CD8-positive, alpha-beta memory T cell (primary cell): ENCODE results near the gene MUC5B. TPM values are rescaled to one million over a fixed set of nuclear protein-coding genes. Genes with fewer than 3 reads are reported as not detected.

Experiments used
- CTCF ChIA-PET: fragments of 350-600 bp; sonication (Branson Sonifier 250); formaldehyde crosslinking; loops from one replicate; lab custom pipeline; 2021; ENCODE audit warnings: antibody characterized with exemption; lab: Charles Lee
- POLR2A ChIA-PET: fragments of 350-600 bp; sonication (Branson Sonifier 250); formaldehyde crosslinking; loops from one replicate; lab custom pipeline; 2021; ENCODE audit warnings: antibody characterized with exemption; lab: Charles Lee
- DNase-seq, 5 donors: peaks; one replicate each; pipeline versions ENCODE4 v3.0.0 to v3.0.0-alpha.2; 2020 to 2022; ENCODE audit warnings: mixed read lengths in 1 of 5
- H3K27ac ChIP-seq: one replicate; pipeline ENCODE4 v1.7.0; 2013; ENCODE audit warnings: low read depth, mild to moderate bottlenecking, low read length, moderate library complexity
- H3K27me3 ChIP-seq: 2 replicates; pipeline ENCODE4 v1.7.0; 2013; ENCODE audit warnings: low read length, mild to moderate bottlenecking; ENCODE audit not compliant: insufficient read depth, poor library complexity, severe bottlenecking
- H3K36me3 ChIP-seq: 2 replicates; pipeline ENCODE4 v1.7.0; 2013; ENCODE audit warnings: mild to moderate bottlenecking, low read length, moderate library complexity; ENCODE audit not compliant: insufficient read depth
- H3K4me1 ChIP-seq: 2 replicates; pipeline ENCODE4 v1.7.0; 2013; ENCODE audit warnings: mild to moderate bottlenecking, low read length, moderate library complexity; ENCODE audit not compliant: insufficient read depth
- H3K4me3 ChIP-seq: 2 replicates; pipeline ENCODE4 v1.7.0; 2013; ENCODE audit warnings: mild to moderate bottlenecking, low read length
- H3K9me3 ChIP-seq: 2 replicates; pipeline ENCODE4 v1.7.0; 2013; ENCODE audit warnings: mild to moderate bottlenecking, low read length
- H3K27ac Mint-ChIP-seq, 8 donors: one replicate each; pipeline ENCODE4 v1.8.0; 2020 to 2021; ENCODE audit warnings: mixed read lengths in 8 of 8, mild to moderate bottlenecking in 6 of 8, inconsistent platforms in 3 of 8, moderate library complexity in 3 of 8
- H3K27me3 Mint-ChIP-seq, 2 donors: one replicate each; pipeline ENCODE4 v1.8.0; 2020 to 2021; ENCODE audit warnings: mixed read lengths in 2 of 2, mild to moderate bottlenecking in 1 of 2, moderate library complexity in 1 of 2
- H3K36me3 Mint-ChIP-seq, 3 donors: one replicate each; pipeline ENCODE4 v1.8.0; 2020 to 2021; ENCODE audit warnings: mixed read lengths in 3 of 3, inconsistent platforms in 1 of 3, mild to moderate bottlenecking in 1 of 3
- H3K4me1 Mint-ChIP-seq, 3 donors: one replicate each; pipeline ENCODE4 v1.8.0; 2020 to 2021; ENCODE audit warnings: mixed read lengths in 3 of 3, inconsistent platforms in 1 of 3, mild to moderate bottlenecking in 1 of 3
- H3K4me3 Mint-ChIP-seq, 7 donors: one replicate each; pipeline ENCODE4 v1.8.0; 2020 to 2021; ENCODE audit warnings: mixed read lengths in 7 of 7, mild to moderate bottlenecking in 6 of 7, moderate library complexity in 4 of 7, inconsistent platforms in 2 of 7
- H3K9me3 Mint-ChIP-seq, 5 donors: one replicate each; pipeline ENCODE4 v1.8.0; 2020 to 2022; ENCODE audit warnings: mixed read lengths in 5 of 5, mild to moderate bottlenecking in 3 of 5, moderate library complexity in 2 of 5, inconsistent platforms in 1 of 5
- polyA plus RNA-seq: library from polyadenylated mRNA; unstranded; fragments of 300-500 nt; fragmentation: Illumina TruSeq; gene quantifications from one replicate; pipeline ENCODE4 v1.2.3, GENCODE V29; 2021
- total RNA-seq, 2 experiments: library from RNA; stranded (reverse); gene quantifications; one replicate each; pipeline ENCODE4 v1.2.3, GENCODE V29; 2021

Gene MUC5B
- total and polyA plus RNA-seq, 3 experiments from 2014 or later, result not detected

DNA sequence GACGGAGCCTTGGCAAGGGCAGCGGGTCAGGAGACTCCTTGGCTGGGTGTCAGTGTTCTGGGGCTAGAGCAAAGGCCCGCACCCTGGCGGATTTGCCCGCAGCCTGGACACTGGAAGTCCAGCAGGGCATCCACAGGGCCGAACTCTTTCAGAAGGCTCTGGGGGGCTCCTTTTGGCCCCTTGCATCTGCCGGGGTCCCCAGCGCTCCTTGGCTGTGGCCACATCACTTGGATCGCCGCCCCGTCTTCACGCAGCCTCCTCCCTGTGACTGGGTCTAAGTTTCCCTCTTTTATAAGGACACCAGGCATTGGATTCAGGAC, 45.1 kb upstream of the MUC5B start:
- ChIA-PET POLR2A (no interaction called here), CTCF (no interaction called here)
- Histone ChIP-seq H3K9me3 (no peaks in the 10 kb centered on the region), H3K4me1 (no peaks in the 10 kb centered on the region), H3K4me3 (no peak overlapping the region), H3K36me3 (no peaks in the 10 kb centered on the region), H3K27ac (no peak overlapping the region), H3K27me3 (no peaks in the 10 kb centered on the region)
- Mint-ChIP-seq H3K27ac (no peak overlapping the region), H3K36me3 (no peaks in the 10 kb centered on the region), H3K4me3 (no peak overlapping the region), H3K9me3 (no peaks in the 10 kb centered on the region), H3K27me3 (peaks cover 0 to 3% of the 10 kb centered on the region in 2 donors), H3K4me1 (no peaks in the 10 kb centered on the region)
- DNase-seq, result no peak

DNA sequence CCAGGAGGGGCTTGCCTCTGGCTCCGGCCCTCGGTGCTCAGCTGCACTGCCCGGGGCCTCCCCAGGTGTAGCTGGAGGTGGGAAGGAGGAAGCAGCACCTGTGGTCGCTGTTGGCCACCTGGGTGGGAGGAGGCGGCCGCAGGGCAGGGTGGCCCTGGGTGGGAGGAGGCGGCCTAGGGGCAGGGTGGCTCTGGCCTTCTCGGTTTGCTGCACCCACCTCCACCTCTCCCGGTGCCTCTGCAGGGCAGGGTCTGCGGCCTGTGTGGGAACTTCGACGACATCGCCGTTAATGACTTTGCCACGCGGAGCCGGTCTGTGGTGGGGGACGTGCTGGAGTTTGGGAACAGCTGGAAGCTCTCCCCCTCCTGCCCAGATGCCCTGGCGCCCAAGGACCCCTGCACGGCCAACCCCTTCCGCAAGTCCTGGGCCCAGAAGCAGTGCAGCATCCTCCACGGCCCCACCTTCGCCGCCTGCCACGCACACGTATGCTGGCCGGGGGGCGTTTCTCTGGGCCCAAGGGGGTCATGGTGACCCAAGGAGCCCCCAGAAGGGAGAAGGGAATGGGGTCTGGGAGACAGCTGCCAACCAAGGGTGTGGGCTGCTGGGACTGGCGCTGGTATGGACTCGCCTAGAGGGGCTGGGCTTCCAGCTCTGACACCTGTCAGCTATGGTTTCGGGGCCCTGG, 44.5 kb upstream of the MUC5B start:
- no peak overlapping the region for H3K27ac ChIP-seq
- no peak overlapping the region for H3K4me3 ChIP-seq
- Mint-ChIP-seq H3K9me3 (no peaks in the 10 kb centered on the region), H3K4me3 (no peak overlapping the region), H3K36me3 (no peaks in the 10 kb centered on the region), H3K4me1 (no peaks in the 10 kb centered on the region), H3K27me3 (peaks cover 0 to 3% of the 10 kb centered on the region in 2 donors), H3K27ac (no peak overlapping the region)
- ChIA-PET POLR2A (no interaction called here), CTCF (no interaction called here)
- H3K27me3 ChIP-seq, result no peaks in the 10 kb centered on the region
- H3K36me3 ChIP-seq, result no peaks in the 10 kb centered on the region
- no peak for DNase-seq
- H3K9me3 ChIP-seq, result no peaks in the 10 kb centered on the region
- H3K4me1 ChIP-seq, result no peaks in the 10 kb centered on the region

DNA sequence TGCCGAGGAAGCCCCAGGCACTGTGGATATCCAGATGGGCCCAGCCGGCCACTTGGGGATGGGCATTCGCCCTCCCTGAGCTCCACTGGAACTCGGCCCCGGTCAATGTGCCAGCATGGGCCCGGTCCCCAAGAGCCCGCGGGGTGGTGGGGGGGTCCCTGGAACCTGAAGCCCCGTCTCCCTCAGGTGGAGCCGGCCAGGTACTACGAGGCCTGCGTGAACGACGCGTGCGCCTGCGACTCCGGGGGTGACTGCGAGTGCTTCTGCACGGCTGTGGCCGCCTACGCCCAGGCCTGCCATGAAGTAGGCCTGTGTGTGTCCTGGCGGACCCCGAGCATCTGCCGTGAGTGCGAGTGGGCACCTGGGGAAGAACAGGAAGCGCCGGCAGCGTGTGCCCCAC, 44.0 kb upstream of the MUC5B start:
- Mint-ChIP-seq H3K4me1 (no peaks in the 10 kb centered on the region), H3K27me3 (peaks cover 0 to 5% of the 10 kb centered on the region in 2 donors), H3K36me3 (no peaks in the 10 kb centered on the region), H3K27ac (no peak overlapping the region), H3K4me3 (no peak overlapping the region), H3K9me3 (no peaks in the 10 kb centered on the region)
- H3K4me1 ChIP-seq, result no peaks in the 10 kb centered on the region
- no peaks in the 10 kb centered on the region for H3K9me3 ChIP-seq
- ChIA-PET CTCF (no interaction called here), POLR2A (no interaction called here)
- H3K4me3 ChIP-seq, result no peak overlapping the region
- no peak overlapping the region for H3K27ac ChIP-seq
- H3K36me3 ChIP-seq, result no peaks in the 10 kb centered on the region
- DNase-seq, result peak in 1 of 5 donors; percentile 37
- no peaks in the 10 kb centered on the region for H3K27me3 ChIP-seq

- H3K36me3 ChIP-seq, result no peaks in the 10 kb centered on the region
- CTCF ChIA-PET, result no interaction called here
Measured at GRCh38 chr11:1179641-1180040, 43.2 kb upstream of the MUC5B start.

GRCh38 chr11:1180171-1180570, 42.7 kb upstream of the MUC5B start:
- Histone ChIP-seq H3K27me3 (no peaks in the 10 kb centered on the region), H3K27ac (no peak overlapping the region), H3K36me3 (no peaks in the 10 kb centered on the region), H3K9me3 (no peaks in the 10 kb centered on the region), H3K4me3 (no peak overlapping the region), H3K4me1 (no peaks in the 10 kb centered on the region)
- no peak overlapping the region for H3K27ac Mint-ChIP-seq
- H3K4me3 Mint-ChIP-seq, result no peak overlapping the region
- H3K36me3 Mint-ChIP-seq, result no peaks in the 10 kb centered on the region
- no peaks in the 10 kb centered on the region for H3K4me1 Mint-ChIP-seq
- CTCF ChIA-PET, result no interaction called here
- POLR2A ChIA-PET, result no interaction called here
- H3K9me3 Mint-ChIP-seq, result no peaks in the 10 kb centered on the region
- DNase-seq, result peak in 1 of 5 donors; percentile 26
- peaks cover 0 to 5% of the 10 kb centered on the region in 2 donors for H3K27me3 Mint-ChIP-seq

More at GRCh38 chr11:1179641-1180040, 43.2 kb upstream of the MUC5B start:
- POLR2A ChIA-PET, result no interaction called here
- Histone ChIP-seq H3K27ac (no peak overlapping the region), H3K4me1 (no peaks in the 10 kb centered on the region), H3K27me3 (no peaks in the 10 kb centered on the region), H3K9me3 (no peaks in the 10 kb centered on the region), H3K4me3 (no peak overlapping the region)
- Mint-ChIP-seq H3K4me3 (no peak overlapping the region), H3K27me3 (peaks cover 0 to 5% of the 10 kb centered on the region in 2 donors), H3K9me3 (no peaks in the 10 kb centered on the region), H3K27ac (no peak overlapping the region), H3K4me1 (no peaks in the 10 kb centered on the region), H3K36me3 (no peaks in the 10 kb centered on the region)
- DNase-seq, result peak in 1 of 5 donors; percentile 33

GRCh38 chr11:1180947-1181391, 41.9 kb upstream of the MUC5B start:
- CTCF ChIA-PET, result no interaction called here
- no peaks in the 10 kb centered on the region for H3K4me1 ChIP-seq
- peaks cover 0 to 5% of the 10 kb centered on the region in 2 donors for H3K27me3 Mint-ChIP-seq

DNA sequence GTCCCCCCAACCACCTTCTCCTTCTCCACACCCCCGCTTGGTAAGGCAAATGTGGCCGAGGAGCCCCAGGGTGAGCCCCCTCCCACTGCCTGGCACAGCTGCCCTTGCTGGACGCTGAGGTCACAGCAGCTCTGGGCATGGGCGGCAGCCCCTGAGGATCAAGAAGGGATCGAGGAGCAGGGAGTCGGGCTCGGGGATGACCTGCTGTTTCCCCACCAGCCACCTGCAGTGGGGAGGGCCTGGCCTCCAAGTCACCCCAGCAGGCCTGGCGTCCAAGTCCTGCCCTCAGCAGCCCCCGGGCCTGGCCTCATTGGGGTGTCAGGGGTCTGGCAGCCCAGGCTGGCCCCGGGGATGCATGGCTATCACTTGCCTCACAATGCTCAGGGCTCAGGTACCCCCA, 41.4 kb upstream of the MUC5B start:
- POLR2A ChIA-PET, result no interaction called here
- no peaks in the 10 kb centered on the region for H3K4me1 Mint-ChIP-seq
- no peak overlapping the region for H3K27ac ChIP-seq
- H3K27me3 ChIP-seq, result no peaks in the 10 kb centered on the region
- H3K4me1 ChIP-seq, result no peaks in the 10 kb centered on the region
- H3K27ac Mint-ChIP-seq, result no peak overlapping the region
- H3K36me3 ChIP-seq, result no peaks in the 10 kb centered on the region
- no peak overlapping the region for H3K4me3 ChIP-seq
- no peak for DNase-seq
- CTCF ChIA-PET, result no interaction called here
- peaks cover 0 to 5% of the 10 kb centered on the region in 2 donors for H3K27me3 Mint-ChIP-seq
- H3K9me3 ChIP-seq, result no peaks in the 10 kb centered on the region
- no peaks in the 10 kb centered on the region for H3K9me3 Mint-ChIP-seq
- H3K4me3 Mint-ChIP-seq, result no peak overlapping the region
- H3K36me3 Mint-ChIP-seq, result no peaks in the 10 kb centered on the region

More at GRCh38 chr11:1180947-1181391, 41.9 kb upstream of the MUC5B start:
- Mint-ChIP-seq H3K4me1 (no peaks in the 10 kb centered on the region), H3K9me3 (no peaks in the 10 kb centered on the region), H3K36me3 (no peaks in the 10 kb centered on the region), H3K27ac (no peak overlapping the region), H3K4me3 (no peak overlapping the region)
- no peaks in the 10 kb centered on the region for H3K36me3 ChIP-seq
- POLR2A ChIA-PET, result no interaction called here
- H3K27me3 ChIP-seq, result no peaks in the 10 kb centered on the region
- DNase-seq, result no peak
- no peaks in the 10 kb centered on the region for H3K9me3 ChIP-seq
- no peak overlapping the region for H3K4me3 ChIP-seq
- no peak overlapping the region for H3K27ac ChIP-seq

DNA sequence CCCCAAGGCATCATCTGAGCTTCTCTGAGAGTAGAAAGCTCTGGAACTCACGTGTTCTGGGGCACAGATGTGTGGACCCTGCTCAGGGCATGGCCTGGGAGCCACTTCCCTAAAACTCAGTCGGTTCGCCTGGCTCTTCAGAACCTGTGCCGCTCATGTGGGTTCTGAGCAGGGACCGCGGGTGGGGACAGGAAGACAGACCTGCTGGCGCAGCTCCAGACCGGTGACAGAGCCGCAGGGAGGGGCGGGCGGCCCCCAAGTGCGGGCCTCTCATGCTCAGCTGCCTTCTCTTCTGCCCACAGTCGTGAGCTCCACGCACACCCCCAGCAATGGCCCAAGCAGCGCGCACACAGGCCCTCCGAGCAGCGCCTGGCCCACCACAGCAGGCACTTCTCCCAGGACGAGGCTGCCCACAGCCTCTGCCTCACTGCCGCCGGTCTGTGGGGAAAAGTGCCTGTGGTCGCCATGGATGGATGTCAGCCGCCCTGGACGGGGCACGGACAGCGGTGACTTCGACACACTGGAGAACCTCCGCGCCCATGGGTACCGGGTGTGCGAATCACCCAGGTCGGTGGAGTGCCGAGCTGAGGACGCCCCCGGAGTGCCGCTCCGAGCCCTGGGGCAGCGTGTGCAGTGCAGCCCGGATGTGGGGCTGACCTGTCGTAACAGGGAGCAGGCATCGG, 40.9 kb upstream of the MUC5B start:
- DNase-seq, result peak in 1 of 5 donors; percentile 13
- Histone ChIP-seq H3K27ac (no peak overlapping the region), H3K9me3 (no peaks in the 10 kb centered on the region), H3K4me1 (no peaks in the 10 kb centered on the region), H3K4me3 (no peak overlapping the region), H3K27me3 (no peaks in the 10 kb centered on the region), H3K36me3 (no peaks in the 10 kb centered on the region)
- CTCF ChIA-PET, result no interaction called here
- H3K9me3 Mint-ChIP-seq, result no peaks in the 10 kb centered on the region
- H3K27me3 Mint-ChIP-seq, result peaks cover 0 to 5% of the 10 kb centered on the region in 2 donors
- POLR2A ChIA-PET, result no interaction called here
- H3K27ac Mint-ChIP-seq, result no peak overlapping the region
- H3K36me3 Mint-ChIP-seq, result no peaks in the 10 kb centered on the region
- peak overlapping the region in 1 of 7 donors; percentile 44 for H3K4me3 Mint-ChIP-seq
- no peaks in the 10 kb centered on the region for H3K4me1 Mint-ChIP-seq
